B cell (primary cell): ENCODE results near the gene CNRIP1. TPM values are rescaled to one million over a fixed set of nuclear protein-coding genes. Genes with fewer than 3 reads are reported as not detected.

Experiments
- ATAC-seq: fragments of 200-7000 bp; cut with Tn5 transposase; one replicate; pipeline ENCODE4 v1.10.0; 2021; ENCODE audit warnings: low read depth, mild to moderate bottlenecking, moderate number of reproducible peaks, moderate library complexity
- CTCF ChIA-PET: fragments of 350-600 bp; sonication (Branson Sonifier 250); formaldehyde crosslinking; loops from one replicate; lab custom pipeline; 2021; ENCODE audit warnings: antibody characterized with exemption, inconsistent platforms; lab: Charles Lee
- POLR2A ChIA-PET: fragments of 350-600 bp; sonication (Branson Sonifier 250); formaldehyde crosslinking; loops from one replicate; lab custom pipeline; 2021; ENCODE audit warnings: antibody characterized with exemption; lab: Charles Lee
- DNase-seq: peaks from one replicate; pipeline ENCODE4 v3.0.0; 2013
- H2AFZ ChIP-seq: 2 replicates; pipeline ENCODE4 v1.6.1; 2012; ENCODE audit warnings: mild to moderate bottlenecking, low read depth, low read length; ENCODE audit not compliant: insufficient read depth, poor library complexity, severe bottlenecking
- H3K27ac ChIP-seq, 2 donors: 1 replicate in 1 of 2; 2 replicates in 1 of 2; pipeline ENCODE4 v1.5.1; 2012 to 2013; ENCODE audit warnings: low read length in 2 of 2, mild to moderate bottlenecking in 2 of 2, moderate library complexity in 1 of 2
- H3K27me3 ChIP-seq, 4 experiments: fragments of 200-600 bp in 1 of 4; sonication (generic) in 1 of 4; replicated peaks in 1 of 4; 1 replicate in 2 of 4; 2 replicates in 2 of 4; pipeline versions ENCODE4 v1.6.1 to v1.7.0; 2013 to 2016; ENCODE audit warnings: low read length in 3 of 4, mild to moderate bottlenecking in 2 of 4, mixed read lengths in 1 of 4, moderate library complexity in 1 of 4; ENCODE audit not compliant: insufficient read depth in 4 of 4, control insufficient read depth in 3 of 4; ENCODE audit errors: control extremely low read depth in 1 of 4
- H3K36me3 ChIP-seq, 2 experiments: replicated peaks in 1 of 2; 1 replicate in 1 of 2; 2 replicates in 1 of 2; pipeline versions ENCODE4 v1.6.1 to v1.7.1; 2013; ENCODE audit warnings: low read length in 1 of 2; ENCODE audit not compliant: insufficient read depth in 2 of 2, control insufficient read depth in 1 of 2; ENCODE audit errors: control extremely low read depth in 1 of 2, extremely low read depth in 1 of 2
- H3K4me1 ChIP-seq, 2 donors: fragments of 200-600 bp in 1 of 2; sonication (generic) in 1 of 2; 1 replicate in 1 of 2; 2 replicates in 1 of 2; pipeline versions ENCODE4 v1.5.1 to v1.6.1; 2013 to 2017; ENCODE audit warnings: low read length in 2 of 2; ENCODE audit not compliant: control insufficient read depth in 2 of 2, insufficient read depth in 2 of 2
- H3K4me2 ChIP-seq: replicated peaks from 2 replicates; pipeline ENCODE3; 2012; ENCODE audit warnings: mild to moderate bottlenecking, low read depth, low read length; ENCODE audit not compliant: poor library complexity, severe bottlenecking
- H3K4me3 ChIP-seq, 5 experiments: fragments of 200-600 bp in 1 of 5; sonication (generic) in 1 of 5; 1 replicate in 3 of 5; 2 replicates in 2 of 5; pipeline versions ENCODE4 v1.5.1 to v1.7.0; 2011 to 2016; ENCODE audit warnings: low read length in 4 of 5, mild to moderate bottlenecking in 4 of 5, low read depth in 2 of 5, control low read depth in 1 of 5, moderate library complexity in 1 of 5; ENCODE audit not compliant: insufficient read depth in 1 of 5; ENCODE audit errors: control extremely low read depth in 1 of 5, extremely low read depth in 1 of 5
- H3K79me2 ChIP-seq: fragments of 200-600 bp; sonication (generic); one replicate; pipeline ENCODE4 v1.6.0; 2016; ENCODE audit warnings: low read length; ENCODE audit not compliant: control insufficient read depth, insufficient read depth
- H3K9ac ChIP-seq: fragments of 200-600 bp; sonication (generic); 2 replicates; pipeline ENCODE4 v1.6.1; 2017; ENCODE audit warnings: mild to moderate bottlenecking, low read length, moderate library complexity
- H3K9me3 ChIP-seq, 3 donors: one replicate each; pipeline versions ENCODE4 v1.6.1 to v1.7.1; 2013; ENCODE audit warnings: low read length in 2 of 3; ENCODE audit not compliant: control insufficient read depth in 2 of 3, insufficient read depth in 1 of 3; ENCODE audit errors: control extremely low read depth in 1 of 3
- H4K20me1 ChIP-seq: 2 replicates; pipeline ENCODE4 v1.6.0; 2012; ENCODE audit warnings: mild to moderate bottlenecking, low read length; ENCODE audit not compliant: insufficient read depth, control insufficient read depth, poor library complexity, severe bottlenecking
- H3K27ac Mint-ChIP-seq: one replicate; pipeline ENCODE4 v1.8.0; 2021; ENCODE audit warnings: mixed read lengths
- H3K27me3 Mint-ChIP-seq: one replicate; pipeline ENCODE4 v1.8.0; 2021; ENCODE audit warnings: mixed read lengths
- H3K4me1 Mint-ChIP-seq: one replicate; pipeline ENCODE4 v1.8.0; 2021; ENCODE audit warnings: mixed read lengths
- H3K4me3 Mint-ChIP-seq: one replicate; pipeline ENCODE4 v1.8.0; 2021; ENCODE audit warnings: mixed read lengths
- H3K9me3 Mint-ChIP-seq: one replicate; pipeline ENCODE4 v1.8.0; 2022; ENCODE audit warnings: mixed read lengths; ENCODE audit not compliant: insufficient read depth
- EZH2 ChIP-seq: IDR thresholded peaks from 2 replicates; pipeline ENCODE4 v1.6.1; 2012; ENCODE audit warnings: borderline replicate concordance, low read depth, mild to moderate bottlenecking, moderate library complexity, low read length; ENCODE audit not compliant: insufficient read depth, poor library complexity, severe bottlenecking
- WGBS: methylation state at CpG from one replicate; pipeline ENCODE4 v1.1.5; 2013; ENCODE audit warnings: missing lambda C conversion rate; ENCODE audit not compliant: insufficient coverage; 5-methylcytosine and 5-hydroxymethylcytosine counted together
- intact Hi-C: fragments of 100-400 bp; cut with micrococcal nuclease; formaldehyde crosslinking; loops from one replicate; pipeline ENCODE4 v1.10.0; 2022
- polyA minus RNA-seq: library from RNA; depleted of rRNA, polyadenylated mRNA; stranded (reverse); fragments of >200 nt; gene quantifications from 2 replicates; pipeline ENCODE4 v1.2.3, GENCODE V29; 2012
- polyA plus RNA-seq: library from polyadenylated mRNA; depleted of rRNA; stranded (reverse); fragments of >200 nt; gene quantifications from 2 replicates; pipeline ENCODE4 v1.2.3, GENCODE V29; 2012
- total RNA-seq, 2 donors: library from RNA; stranded (reverse); fragments of 120-200 nt in 1 of 2; gene quantifications; 1 replicate in 1 of 2; 2 replicates in 1 of 2; pipeline versions ENCODE4 v1.2.3 to v1.2.4, GENCODE V29; 2013 to 2022
- TF ChIP-seq, protein P1 (sequence below): fragments of 200-600 bp; IDR thresholded peaks from one replicate; pipeline ENCODE4 v1.8.0; 2022; ENCODE audit warnings: antibody characterized with exemption, mild to moderate bottlenecking

The CNRIP1 gene
- total RNA-seq = not detected in 2 replicates
- 0.37 TPM for total RNA-seq (2013)
- not detected in 2 replicates for polyA plus RNA-seq
- polyA minus RNA-seq = not detected in 2 replicates

- Histone ChIP-seq H3K4me1 (peaks cover 19 to 20% of the 10 kb centered on the region in 2 donors), H3K79me2 (no peaks in the 10 kb centered on the region), H2AFZ (peak within 1 kb of the TSS; percentile 76), H3K4me2 (peak within 1 kb of the TSS; percentile 85), H3K36me3 (no peaks in the 10 kb centered on the region), H3K9me3 (peaks cover 0 to 14% (median 1%) of the 10 kb centered on the region in 3 donors), H3K4me3 (peak within 1 kb of the TSS; percentile 39 to 63 (median 52)), H3K27me3 (peaks cover 0 to 40% (median 26%) of the 10 kb centered on the region in 4 experiments), H4K20me1 (no peaks in the 10 kb centered on the region), H3K9ac (peak within 1 kb of the TSS; percentile 67), H3K27ac (no peak within 1 kb of the TSS)
- Mint-ChIP-seq H3K27ac (no peak within 1 kb of the TSS), H3K9me3 (no peaks in the 10 kb centered on the region), H3K4me1 (peaks cover 19% of the 10 kb centered on the region), H3K27me3 (peaks cover 42% of the 10 kb centered on the region), H3K4me3 (peak within 1 kb of the TSS; percentile 87)
- POLR2A ChIA-PET = interaction anchor here (0.7 kb wide), 1 partner anchor 149 kb away, joined by 4 read pairs; no protein-coding TSS in a partner anchor
- intact Hi-C loops = no loop called here
- 3% methylated on average over 51 of the region's 64 CpGs for WGBS
- ATAC-seq = peak; percentile 51
- peak; percentile 51 for DNase-seq
- no peak for TF ChIP-seq EZH2
- TF ChIP-seq, protein P1, sequence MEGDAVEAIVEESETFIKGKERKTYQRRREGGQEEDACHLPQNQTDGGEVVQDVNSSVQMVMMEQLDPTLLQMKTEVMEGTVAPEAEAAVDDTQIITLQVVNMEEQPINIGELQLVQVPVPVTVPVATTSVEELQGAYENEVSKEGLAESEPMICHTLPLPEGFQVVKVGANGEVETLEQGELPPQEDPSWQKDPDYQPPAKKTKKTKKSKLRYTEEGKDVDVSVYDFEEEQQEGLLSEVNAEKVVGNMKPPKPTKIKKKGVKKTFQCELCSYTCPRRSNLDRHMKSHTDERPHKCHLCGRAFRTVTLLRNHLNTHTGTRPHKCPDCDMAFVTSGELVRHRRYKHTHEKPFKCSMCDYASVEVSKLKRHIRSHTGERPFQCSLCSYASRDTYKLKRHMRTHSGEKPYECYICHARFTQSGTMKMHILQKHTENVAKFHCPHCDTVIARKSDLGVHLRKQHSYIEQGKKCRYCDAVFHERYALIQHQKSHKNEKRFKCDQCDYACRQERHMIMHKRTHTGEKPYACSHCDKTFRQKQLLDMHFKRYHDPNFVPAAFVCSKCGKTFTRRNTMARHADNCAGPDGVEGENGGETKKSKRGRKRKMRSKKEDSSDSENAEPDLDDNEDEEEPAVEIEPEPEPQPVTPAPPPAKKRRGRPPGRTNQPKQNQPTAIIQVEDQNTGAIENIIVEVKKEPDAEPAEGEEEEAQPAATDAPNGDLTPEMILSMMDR = no peak
- CTCF ChIA-PET = interaction anchor here (1.4 to 2.4 kb wide), 4 partner anchors 11 to 124 kb away, joined by 3 to 9 read pairs (median 6); no protein-coding TSS in a partner anchor
Measured at GRCh38 chr2:68319398-68320117, at the start of gene CNRIP1. Gene CNRIP1 (minus strand): TSS chr2:68319949. CDS start chr2:68319400, 549 bp downstream.

GRCh38 chr2:68369337-68369734, 49.6 kb upstream of the CNRIP1 start:
- peak overlapping the region; percentile 73 for H3K4me3 Mint-ChIP-seq

More at GRCh38 chr2:68369337-68369734, 49.6 kb upstream of the CNRIP1 start:
- no peak for DNase-seq
- Histone ChIP-seq H4K20me1 (peaks cover 9% of the 10 kb centered on the region), H3K27me3 (no peaks in the 10 kb centered on the region), H3K4me1 (peaks cover 68 to 70% of the 10 kb centered on the region in 2 donors), H3K4me3 (no peak overlapping the region), H3K9ac (no peak overlapping the region), H3K36me3 (peaks cover 6 to 36% of the 10 kb centered on the region in 2 experiments), H3K9me3 (peaks cover 0 to 4% (median 0%) of the 10 kb centered on the region in 3 donors), H3K79me2 (peaks cover 100% of the 10 kb centered on the region), H2AFZ (no peak overlapping the region), H3K4me2 (peak overlapping the region; percentile 88), H3K27ac (peak overlapping the region in 1 of 2 donors; percentile 29)
- CTCF ChIA-PET = interaction anchor here (10.6 kb wide), 1 partner anchor 72 kb away, joined by 163 read pairs; no protein-coding TSS in a partner anchor
- POLR2A ChIA-PET = no interaction called here
- Mint-ChIP-seq H3K4me1 (peaks cover 82% of the 10 kb centered on the region), H3K27me3 (no peaks in the 10 kb centered on the region), H3K9me3 (peaks cover 2% of the 10 kb centered on the region), H3K27ac (peak overlapping the region; percentile 90)
- intact Hi-C loops = loop anchor here (5.0 to 10.0 kb wide), 3 partner anchors 33 to 415 kb away; no protein-coding TSS in a partner anchor
- no peak for TF ChIP-seq EZH2
- TF ChIP-seq, protein P1 = no peak
- WGBS = 73% methylated on average over 3 of the region's 10 CpGs
- no peak for ATAC-seq
